Panc1 (cell line): ENCODE measurements around the gene FBRS.

Experiments
- CTCF ChIP-seq: fragments of 450-650 bp; IDR thresholded peaks from 2 replicates; pipeline ENCODE4 v1.5.1; 2017; ENCODE audit warnings: mild to moderate bottlenecking
- REST ChIP-seq, 2 experiments: IDR thresholded peaks; 2 replicates each; pipeline ENCODE4 v1.6.1; 2011 to 2012; ENCODE audit warnings: low read depth in 2 of 2, control low read depth in 1 of 2, low read length in 1 of 2, mild to moderate bottlenecking in 1 of 2, moderate library complexity in 1 of 2; ENCODE audit not compliant: insufficient read depth in 1 of 2
- SIN3A ChIP-seq: IDR thresholded peaks from 2 replicates; pipeline ENCODE4 v1.6.1; 2012; ENCODE audit warnings: low read depth, mild to moderate bottlenecking, low read length, moderate library complexity, borderline replicate concordance; ENCODE audit not compliant: insufficient read depth

- TF ChIP-seq CTCF (peak; percentile 80), SIN3A (no peak), REST (IDR thresholded peaks at IDR 0.05; ENCODE audit: insufficient read depth in 1 of 2, low read depth in 2 of 2, low read length in 1 of 2) (no peak)
Observed at GRCh38 chr16:30637944-30638343, 20.3 kb upstream of the FBRS start.
